ENCODE measurements around the gene TGFB1. TPM values are rescaled to one million over a fixed set of nuclear protein-coding genes. Genes with fewer than 3 reads are reported as not detected.

The TGFB1 gene
- total and polyA plus RNA-seq, 9 of the 15 experiments (the other 6 are each of a cell fraction or from before 2014, with no cell fraction given) = 0.24 to 159 (median 17.2) TPM

GRCh38 chr19:41322451-41322850, 31.3 kb downstream of the TGFB1 start (continued):
- TF ChIP-seq ZNF609 (CRISPR knock-in tag; IDR thresholded peaks at IDR 0.05; ENCODE audit: borderline replicate concordance) (no peak), ADNP (tag; IDR thresholded peaks at IDR 0.05) (no peak), MNT (conservative IDR thresholded peaks at IDR 0.05) (no peak), ZFP91 (CRISPR knock-in tag; IDR thresholded peaks at IDR 0.05) (no peak), PHF20 (IDR thresholded peaks at IDR 0.05; ENCODE audit: partially characterized antibody) (no peak), ZNF253 (CRISPR knock-in tag; conservative IDR thresholded peaks at IDR 0.05) (no peak), RBFOX2 (IDR thresholded peaks at IDR 0.05; ENCODE audit: low read depth, low read length) (0 out of 2 replicates have a peak, but pooled peaks have one; percentile 2), FOXP1 (CRISPR knock-in tag; IDR thresholded peaks at IDR 0.05) (peak; percentile 51; the same call in 1 of the 2 replicates), TSC22D4 (tag; IDR thresholded peaks at IDR 0.05) (no peak), VEZF1 (CRISPR knock-in tag; IDR thresholded peaks at IDR 0.05) (no peak), ZC3H8 (IDR thresholded peaks at IDR 0.05) (no peak), GATAD2A (IDR thresholded peaks at IDR 0.05) (no peak), TFAM (CRISPR knock-in tag; conservative IDR thresholded peaks at IDR 0.05) (no peak), CHD4 (IDR thresholded peaks at IDR 0.05; ENCODE audit: insufficient read depth, insufficient replicate concordance, low read depth, low read length, poor library complexity, severe bottlenecking) (no peak), THRAP3 (IDR thresholded peaks at IDR 0.05; ENCODE audit: borderline replicate concordance) (no peak), POLR2G (IDR thresholded peaks at IDR 0.05; ENCODE audit: low read depth, low read length) (peak; percentile 48; the same call in 1 of the 2 replicates), PATZ1 (CRISPR knock-in tag; IDR thresholded peaks at IDR 0.05; ENCODE audit: borderline replicate concordance) (no peak)
